ENCODE results near the gene CPM. TPM values are rescaled to one million over a fixed set of nuclear protein-coding genes. Genes with fewer than 3 reads are reported as not detected.

CPM gene
- total RNA-seq, 4 donors from 2014 or later = 233 to 478 (median 301) TPM

DNA sequence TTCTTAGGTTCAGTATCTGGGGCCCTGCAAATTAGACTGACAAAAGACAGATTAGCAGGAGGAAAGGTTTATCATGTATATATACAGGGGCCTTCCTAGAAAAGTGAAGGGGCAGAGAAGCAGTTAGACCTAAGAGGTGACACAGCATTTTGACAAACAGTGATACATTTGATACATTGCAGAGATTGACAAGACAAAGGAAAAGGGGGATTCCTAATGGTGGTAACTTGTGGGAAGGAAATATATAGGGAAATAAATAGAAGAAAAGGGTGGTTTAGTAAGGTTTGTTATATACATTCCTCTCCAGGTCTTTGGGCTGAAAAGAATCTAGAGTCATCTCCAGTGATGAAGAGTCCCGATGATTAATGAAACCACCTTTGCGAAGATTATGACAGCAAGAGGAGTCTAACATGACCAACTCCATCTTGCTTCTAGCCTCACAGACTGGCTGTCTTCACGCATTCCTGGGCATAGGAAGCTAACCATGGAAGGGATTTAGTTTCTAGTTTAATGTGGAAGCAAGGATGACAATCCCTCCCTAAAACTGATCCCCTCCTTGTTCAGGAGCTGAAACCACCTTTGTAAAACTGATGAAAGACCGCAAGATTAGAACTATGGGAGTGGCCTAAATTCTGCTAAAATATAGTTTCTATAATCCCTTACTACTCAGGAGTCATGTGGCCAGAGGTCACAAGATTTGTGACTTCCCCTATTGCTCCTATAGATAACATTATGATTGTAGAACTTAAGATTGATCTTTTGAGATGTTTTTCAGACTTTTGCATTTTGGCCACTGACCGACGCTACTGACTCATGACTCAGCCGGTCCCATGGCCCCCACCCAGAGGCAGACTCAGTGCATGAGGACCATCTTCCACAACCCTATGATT lies 31.1 kb upstream of the CPM start:
- TF ChIP-seq, protein P1, sequence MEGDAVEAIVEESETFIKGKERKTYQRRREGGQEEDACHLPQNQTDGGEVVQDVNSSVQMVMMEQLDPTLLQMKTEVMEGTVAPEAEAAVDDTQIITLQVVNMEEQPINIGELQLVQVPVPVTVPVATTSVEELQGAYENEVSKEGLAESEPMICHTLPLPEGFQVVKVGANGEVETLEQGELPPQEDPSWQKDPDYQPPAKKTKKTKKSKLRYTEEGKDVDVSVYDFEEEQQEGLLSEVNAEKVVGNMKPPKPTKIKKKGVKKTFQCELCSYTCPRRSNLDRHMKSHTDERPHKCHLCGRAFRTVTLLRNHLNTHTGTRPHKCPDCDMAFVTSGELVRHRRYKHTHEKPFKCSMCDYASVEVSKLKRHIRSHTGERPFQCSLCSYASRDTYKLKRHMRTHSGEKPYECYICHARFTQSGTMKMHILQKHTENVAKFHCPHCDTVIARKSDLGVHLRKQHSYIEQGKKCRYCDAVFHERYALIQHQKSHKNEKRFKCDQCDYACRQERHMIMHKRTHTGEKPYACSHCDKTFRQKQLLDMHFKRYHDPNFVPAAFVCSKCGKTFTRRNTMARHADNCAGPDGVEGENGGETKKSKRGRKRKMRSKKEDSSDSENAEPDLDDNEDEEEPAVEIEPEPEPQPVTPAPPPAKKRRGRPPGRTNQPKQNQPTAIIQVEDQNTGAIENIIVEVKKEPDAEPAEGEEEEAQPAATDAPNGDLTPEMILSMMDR (IDR thresholded peaks at IDR 0.05) = no peak
- ATAC-seq (ENCODE audit: low FRiP score) = no peak

DNA sequence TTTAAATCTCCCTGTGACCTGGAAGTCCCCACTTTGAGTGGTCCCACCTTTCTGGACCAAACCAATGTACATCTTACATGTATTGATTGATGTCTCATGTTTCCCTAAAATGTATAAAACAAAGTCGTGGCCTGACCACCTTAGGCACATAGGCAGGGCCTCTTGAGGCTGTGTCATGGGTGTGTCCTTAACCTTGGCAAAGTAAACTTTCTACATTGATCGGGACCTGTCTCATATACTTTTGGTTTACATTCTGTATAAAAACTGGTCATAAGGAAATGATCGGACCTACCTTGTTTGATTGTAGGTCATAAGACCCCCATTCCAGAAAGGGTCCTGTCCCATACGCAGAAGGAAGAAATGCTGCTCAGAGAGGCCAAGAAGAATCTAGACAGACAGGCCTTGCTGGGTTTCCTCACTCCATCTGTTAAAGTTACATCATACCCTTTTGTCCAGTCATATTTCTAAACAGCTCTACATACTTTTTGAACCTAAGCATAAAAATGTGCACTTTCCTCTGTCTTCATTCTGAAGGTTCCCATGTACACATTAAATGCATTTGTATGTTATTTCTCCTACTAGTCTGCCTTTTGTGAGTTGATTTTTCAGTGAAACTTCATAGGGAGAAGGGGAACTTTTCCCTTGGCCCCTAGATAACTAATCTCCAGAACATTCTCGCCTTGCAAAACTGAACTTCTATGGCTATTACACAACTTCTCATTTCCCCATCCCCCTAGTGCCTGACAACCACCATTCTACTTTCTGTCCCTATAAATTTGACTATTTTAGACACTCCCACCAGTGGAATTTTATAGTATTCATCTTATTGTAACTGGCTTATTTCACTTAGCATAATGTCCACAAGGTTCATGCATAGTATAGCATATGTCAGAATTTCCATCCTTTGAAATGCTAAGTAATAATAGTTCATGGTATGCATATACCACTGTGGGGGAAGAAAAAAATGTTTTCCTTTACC lies 30.2 kb upstream of the CPM start:
- TF ChIP-seq, protein P1 (IDR thresholded peaks at IDR 0.05) = no peak
- DNase-seq (ENCODE audit: low spot score) = no peak
- no peak for ATAC-seq (ENCODE audit: low FRiP score)

More for the DNA sequence above, 31.1 kb upstream of the CPM start:
- DNase-seq (ENCODE audit: low spot score) = no peak

DNA sequence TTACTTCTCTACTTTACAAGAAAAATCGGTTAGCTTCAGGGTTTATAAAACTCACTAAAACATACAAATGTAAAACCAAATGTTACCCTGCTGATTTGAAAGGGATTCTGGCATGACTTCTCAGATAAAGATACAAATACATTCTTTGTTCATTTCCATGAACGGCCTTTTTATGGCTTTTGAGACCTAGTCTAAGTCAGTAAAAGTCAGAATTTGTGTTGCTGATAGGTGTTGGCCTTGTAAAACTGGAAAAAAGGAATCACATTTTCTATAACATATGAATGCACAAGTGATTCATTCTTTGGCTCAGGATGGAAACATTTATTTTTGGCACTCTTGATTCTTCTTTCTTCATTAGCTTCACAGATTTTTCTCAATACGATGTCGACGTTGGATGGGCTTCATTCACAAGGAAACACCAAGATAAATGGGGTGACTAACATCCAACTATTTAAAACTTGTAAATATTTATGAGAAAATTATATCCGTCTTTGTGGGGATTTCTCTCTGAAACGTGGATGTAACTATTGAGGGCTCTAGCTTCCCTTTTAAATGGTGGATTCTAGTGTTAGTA lies 27.0 kb upstream of the CPM start:
- DNase-seq (ENCODE audit: low spot score) (no peak), ATAC-seq (ENCODE audit: low FRiP score) (no peak)
- TF ChIP-seq, protein P1 (IDR thresholded peaks at IDR 0.05) = no peak

DNA sequence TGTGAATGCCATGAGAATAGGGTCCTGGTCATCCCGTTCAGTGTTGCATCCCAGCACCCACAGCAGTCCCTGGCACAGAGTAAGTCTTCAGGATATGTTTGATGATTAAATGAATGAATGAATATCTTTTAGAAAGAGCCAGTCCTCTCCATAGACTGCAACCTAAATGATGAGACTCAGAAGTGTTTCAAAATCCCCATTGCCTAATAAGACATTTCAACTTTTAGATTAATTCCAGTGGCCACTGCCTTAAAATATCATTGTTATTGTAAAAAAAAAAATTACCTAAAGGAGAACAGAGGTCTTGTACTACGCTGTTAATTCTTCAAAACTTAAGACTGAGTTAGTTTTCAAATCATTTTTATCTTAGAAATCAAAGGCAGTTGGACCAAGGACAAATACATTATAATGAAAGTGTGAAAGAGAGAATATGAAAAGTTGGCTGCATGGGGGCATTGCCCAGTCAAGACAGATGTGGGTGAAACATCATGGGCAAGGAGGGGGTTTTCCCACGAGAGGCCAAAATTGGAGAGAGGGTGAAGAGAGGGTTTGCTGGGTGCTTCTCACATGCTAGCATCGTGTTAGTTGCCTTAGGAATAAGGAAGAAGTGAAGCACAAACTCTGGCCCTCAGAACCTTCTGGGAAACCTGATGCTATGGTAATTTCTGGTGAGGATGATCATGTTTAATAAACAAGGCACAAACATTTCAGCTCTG lies 26.3 kb upstream of the CPM start:
- DNase-seq (ENCODE audit: low spot score) = no peak
- ATAC-seq (ENCODE audit: low FRiP score) = no peak
- TF ChIP-seq, protein P1 (IDR thresholded peaks at IDR 0.05) = no peak

DNA sequence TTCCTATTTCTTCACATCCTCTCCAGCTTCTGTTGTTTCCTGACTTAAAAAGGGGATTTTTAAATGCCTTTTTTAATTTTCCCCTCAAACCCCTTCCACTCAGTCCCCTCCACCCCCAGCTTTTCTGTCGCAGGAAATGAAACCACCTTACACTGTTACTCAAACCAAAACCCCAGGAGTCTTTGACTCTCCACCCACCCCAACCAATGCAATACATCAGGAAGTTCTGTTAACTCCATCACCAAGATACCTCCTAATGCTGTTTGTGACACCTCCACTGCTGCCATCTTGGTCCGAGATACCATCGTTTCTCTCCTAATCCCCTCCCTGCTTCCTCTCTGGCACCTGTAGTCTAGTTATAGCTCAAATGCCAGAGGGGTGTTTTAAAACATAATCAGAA lies 25.4 kb upstream of the CPM start:
- DNase-seq (ENCODE audit: low spot score) (no peak), ATAC-seq (ENCODE audit: low FRiP score) (no peak)
- TF ChIP-seq, protein P1 (IDR thresholded peaks at IDR 0.05) = no peak

DNA sequence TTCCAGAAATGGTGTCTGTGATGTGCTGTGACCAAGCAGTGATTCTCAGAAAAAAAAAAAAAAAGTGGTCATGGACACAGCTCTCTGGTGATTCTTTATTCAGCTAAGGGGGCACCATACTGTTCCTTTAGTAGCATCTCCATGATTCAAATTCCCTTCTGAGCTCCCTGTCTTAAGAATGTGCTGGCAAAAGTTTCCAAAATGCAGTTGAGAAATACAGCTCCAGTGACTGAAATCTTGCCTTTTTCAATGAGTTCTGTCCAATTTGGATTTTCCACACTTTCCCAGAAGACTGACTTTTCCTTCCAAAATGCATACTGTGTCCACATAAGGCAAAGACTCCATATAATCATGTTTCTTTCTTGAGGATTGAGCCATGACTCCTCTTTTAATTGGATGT lies 24.3 kb upstream of the CPM start:
- DNase-seq (ENCODE audit: low spot score) (no peak), ATAC-seq (ENCODE audit: low FRiP score) (no peak)
- TF ChIP-seq, protein P1 (IDR thresholded peaks at IDR 0.05) = no peak

Measured in omental fat pad (tissue), 4 donors.